Measurements from ENCODE around the gene NADK.
"Not testable (repeated sequence)": the region's sequence is repeated elsewhere in the genome, so short reads cannot be mapped to it uniquely, and the experiment has no call there.

NADK gene

DNA sequence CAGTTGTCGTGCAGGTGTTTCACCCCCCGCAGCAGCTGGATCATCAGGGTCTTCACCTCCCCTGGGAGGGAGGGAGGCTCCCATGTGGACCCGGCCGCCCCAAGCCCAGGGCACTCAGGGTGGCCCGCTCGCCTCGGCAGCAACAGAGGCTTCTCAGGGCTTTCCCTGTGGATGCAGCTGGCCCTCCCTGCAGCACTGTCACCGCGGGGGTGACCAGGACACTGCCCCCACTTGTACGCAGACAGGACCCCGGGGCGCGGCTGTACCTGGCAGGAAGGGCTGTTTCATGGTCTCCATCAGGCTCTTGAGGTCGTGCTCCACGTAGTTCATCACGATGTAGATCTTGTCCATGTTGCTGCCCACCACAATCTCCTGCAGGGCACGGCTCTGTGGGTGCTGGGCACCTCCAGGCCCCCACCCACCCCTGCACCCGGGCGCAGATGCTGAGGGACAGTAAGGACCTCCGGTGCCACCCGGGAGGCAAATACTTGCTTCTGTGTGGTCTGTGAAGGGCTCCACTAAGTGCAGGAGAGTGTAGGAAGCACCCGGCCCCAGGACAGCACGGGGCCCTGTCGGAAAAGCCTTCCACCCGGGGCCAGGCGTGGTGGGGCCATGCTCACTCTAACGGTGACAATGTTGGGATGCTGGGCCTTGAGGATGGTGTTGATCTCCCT, 73.8 kb downstream of the NADK start:
- DNase-seq (ENCODE audit: low spot score): not testable (repeated sequence)

GRCh38 chr1:1703796-1704195, 74.5 kb downstream of the NADK start:
- no peak for DNase-seq (ENCODE audit: low spot score)

DNA sequence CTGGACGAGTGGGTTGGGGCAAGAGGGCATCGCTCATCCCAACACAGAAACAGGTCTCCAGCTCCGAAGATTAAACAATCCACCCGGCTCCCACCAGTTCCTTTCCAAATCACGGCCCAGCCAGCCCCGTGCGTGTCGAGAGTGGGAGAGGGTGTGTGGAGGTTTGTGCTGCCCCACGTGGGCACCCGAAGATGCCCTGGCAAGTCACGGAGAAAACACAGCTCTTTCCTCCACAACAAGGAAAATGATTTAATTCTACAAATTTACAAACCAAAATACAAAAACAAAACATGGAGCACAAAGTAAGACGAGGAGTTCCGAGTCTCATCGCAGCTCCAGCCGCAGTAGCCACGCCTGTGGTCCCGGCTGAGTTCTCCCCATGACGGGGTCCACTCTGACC, 75.8 kb downstream of the NADK start:
- not testable (repeated sequence) for DNase-seq (ENCODE audit: low spot score)

Data from SW480 (cell line).